GM19395 (cell line): Measurements from ENCODE around the gene ZNF277.
"Not testable (repeated sequence)": the region's sequence is repeated elsewhere in the genome, so short reads cannot be mapped to it uniquely, and the experiment has no call there.

Source experiments
- ATAC-seq: cut with Tn5 transposase; IDR thresholded peaks from one replicate; pipeline ENCODE4 v1.9.1; 2021; ENCODE audit warnings: mild to moderate bottlenecking, moderate library complexity; ENCODE audit not compliant: unreplicated experiment

Gene ZNF277

DNA sequence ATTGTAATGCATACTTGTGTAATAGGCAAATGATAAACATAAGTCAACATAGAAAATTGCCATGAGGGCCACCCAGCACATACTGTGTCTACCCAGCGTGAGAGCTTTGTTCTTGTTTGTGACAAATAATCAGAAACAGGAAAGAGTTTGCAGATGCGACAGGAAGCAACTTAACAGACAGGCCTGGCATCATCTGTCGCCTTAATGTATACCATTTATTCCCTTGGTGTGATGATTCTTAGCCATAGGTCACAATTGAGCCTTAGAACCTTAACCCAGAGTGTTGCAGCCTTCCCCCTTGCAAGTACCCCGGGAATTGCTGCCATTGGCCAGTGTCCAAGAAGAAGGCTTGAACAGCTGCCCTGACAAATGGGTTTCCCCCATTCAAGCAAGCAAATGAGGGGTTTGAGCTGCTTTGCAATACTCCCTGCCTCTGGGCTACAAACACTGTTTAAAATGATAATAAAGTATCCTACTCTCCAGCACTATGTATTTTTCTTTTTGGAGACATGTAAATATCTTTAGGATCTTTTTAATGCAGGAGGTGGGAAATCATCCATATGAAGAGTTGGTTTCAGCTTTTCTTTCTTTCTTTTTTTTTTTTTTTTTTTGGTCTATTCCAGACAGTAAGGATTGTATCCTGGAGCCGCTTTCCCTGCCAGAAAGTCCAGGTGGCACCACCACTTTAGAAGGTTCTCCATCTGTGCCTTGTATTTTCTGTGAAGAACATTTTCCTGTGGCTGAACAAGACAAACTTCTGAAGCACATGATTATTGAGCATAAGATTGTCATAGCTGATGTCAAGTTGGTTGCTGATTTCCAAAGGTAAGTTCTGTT is 80.0 kb downstream of the ZNF277 start:
- ATAC-seq = peak; percentile 81

DNA sequence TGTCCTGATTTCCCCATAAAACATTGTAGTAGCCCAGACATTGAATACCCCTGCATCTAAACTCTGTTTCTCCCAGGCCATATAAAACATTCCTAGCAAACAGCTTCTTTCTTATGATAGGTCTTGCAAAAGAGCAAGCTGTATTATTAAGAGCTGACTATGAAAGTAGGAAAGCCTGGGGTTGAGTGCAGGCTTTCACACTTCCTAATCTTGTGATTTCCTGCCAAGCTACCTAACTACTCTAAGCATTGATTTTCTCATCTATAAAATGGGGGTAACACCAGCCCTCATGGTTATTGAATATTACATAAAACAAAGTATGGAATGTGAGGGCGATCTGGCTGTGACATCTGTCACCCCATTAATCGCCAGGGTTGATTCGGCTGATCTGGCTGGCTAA is 81.8 kb downstream of the ZNF277 start:
- no peak for ATAC-seq

DNA sequence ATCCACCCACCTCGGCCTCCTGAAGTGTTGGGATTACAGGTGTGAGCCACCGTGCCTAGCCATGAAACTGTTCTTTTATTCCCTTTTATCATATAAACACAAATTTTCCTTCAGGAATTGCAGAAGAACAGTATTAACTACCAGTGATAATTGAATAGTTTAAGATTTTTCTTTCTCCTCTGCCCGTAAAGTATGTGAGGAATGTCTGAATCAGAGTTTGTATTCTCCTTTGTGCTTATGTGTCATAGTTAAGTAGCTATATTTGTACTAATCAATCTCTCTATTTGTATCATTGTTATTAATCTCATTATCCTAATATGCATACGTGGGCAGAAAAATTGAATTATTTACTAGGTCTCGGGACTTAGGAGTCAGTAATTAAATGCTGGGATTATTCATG is 83.6 kb downstream of the ZNF277 start:
- no peak for ATAC-seq

DNA sequence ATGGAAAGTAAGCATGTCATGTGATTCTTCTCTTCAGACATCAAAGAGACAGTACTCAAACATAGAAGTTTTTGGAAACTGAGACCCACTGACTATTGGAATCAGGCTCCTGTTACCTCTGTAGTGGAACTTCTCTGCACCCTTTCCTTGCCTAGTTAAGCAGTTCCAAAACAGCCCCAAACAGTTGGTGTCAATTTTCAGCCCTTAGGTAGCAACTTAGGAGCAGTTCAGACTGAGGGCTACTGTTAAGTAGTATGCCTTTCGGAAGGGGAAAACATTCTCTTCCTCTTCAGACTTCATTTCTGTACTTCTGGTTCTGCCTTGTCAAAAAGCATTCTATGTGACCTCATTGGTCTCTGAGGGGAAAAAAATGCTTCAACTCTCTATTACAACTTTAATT is 85.7 kb downstream of the ZNF277 start:
- no peak for ATAC-seq

DNA sequence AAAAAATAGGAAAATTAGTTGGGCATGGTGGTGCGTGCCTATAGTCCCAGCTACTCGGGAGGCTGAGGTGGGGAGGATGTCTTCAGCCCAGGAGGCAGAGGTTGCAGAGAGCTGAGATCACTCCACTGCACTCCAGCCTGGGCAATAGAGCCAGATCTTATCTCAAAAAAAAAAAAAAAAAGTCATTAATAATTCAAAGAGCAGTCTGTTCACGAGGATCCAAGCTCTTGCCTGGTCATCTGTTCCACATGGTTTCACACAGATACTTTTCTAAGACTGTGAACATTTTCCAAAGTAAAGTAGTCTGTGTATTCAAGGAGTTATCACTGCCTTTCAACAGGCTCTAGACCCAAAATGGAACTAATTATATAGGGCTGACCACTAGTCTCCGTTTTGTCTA is 86.9 kb downstream of the ZNF277 start:
- no peak for ATAC-seq

DNA sequence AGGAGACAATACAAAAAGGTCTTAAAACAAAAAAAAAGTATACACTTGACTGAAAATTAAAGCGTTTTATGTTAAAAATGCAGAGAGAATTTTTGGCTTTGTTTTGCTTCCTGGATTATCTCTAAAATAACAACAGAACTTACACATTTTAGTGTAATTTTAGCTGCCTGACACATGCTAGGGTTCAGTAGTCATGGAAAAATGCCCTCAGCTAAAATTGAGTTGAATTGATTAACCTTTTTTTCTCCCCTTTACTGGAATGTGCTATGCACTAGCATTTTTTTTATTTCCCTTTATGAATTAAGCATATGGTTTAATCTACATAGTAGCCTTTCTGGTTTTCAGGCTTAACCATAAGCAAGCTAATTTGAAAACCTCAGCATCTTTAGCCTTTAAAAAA is 89.9 kb downstream of the ZNF277 start:
- ATAC-seq = no peak

DNA sequence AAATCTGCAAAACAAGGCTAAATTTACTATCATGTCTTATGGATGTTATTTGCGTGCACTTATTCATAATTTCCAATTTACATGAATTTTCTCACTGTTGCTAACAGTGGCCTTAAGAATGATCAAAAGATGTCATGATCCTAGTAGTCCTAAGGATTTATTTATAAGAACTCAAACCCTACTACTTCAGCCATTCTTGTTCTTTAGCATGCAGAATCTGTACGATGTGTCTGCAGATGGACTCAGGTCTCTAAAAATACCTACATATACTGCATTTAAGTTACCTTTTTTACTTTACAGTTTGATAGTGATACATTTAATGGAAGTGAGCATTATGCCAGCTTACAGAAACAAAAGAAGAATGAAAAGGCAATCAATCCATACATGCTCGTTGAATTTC is 91.2 kb downstream of the ZNF277 start:
- ATAC-seq = no peak

DNA sequence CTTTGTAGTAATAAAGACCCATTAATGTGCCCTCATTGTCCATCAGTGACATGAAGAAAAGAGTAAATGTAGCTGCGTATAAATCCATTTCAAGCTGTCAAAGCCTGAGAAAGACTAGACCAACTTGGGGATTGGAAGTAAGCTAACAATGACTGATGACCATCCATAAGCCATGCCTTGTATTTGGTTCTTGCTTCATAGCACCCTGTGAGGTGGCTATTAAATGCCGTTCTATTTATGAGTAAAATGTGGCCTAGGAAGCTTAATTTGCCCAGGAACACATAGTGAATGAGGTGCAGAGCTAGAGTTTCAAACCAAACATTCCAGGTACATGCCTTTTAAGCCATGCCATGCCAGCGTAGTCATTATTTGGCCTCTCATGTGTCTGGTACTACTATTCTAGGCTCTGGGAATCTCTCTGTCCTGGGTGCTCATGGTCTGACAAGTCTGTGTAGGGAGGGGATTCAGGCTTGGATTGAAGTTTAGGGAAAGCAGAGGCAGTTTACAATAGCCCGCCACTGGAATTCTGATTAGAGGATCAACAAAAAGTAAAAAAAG is 92.1 kb downstream of the ZNF277 start:
- ATAC-seq = no peak

DNA sequence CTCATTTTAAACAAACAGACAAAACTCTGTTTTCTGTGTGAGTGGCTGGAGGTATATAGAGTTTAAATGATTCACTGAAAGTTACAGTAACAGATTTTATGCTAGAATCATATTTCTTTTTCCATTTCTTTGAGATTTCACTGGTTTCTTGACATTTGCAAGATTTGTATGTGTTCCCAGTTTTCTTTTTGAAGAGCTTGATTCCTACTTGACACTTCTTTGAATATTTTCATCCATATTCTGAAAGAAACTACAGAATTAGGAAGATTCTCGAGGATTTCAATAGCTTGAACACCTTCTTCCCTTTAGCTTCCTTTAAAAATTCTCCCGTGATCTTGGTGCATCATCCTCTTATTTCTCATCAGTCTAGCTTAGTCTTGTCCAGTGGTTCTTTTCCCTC is 93.6 kb downstream of the ZNF277 start:
- no peak for ATAC-seq

DNA sequence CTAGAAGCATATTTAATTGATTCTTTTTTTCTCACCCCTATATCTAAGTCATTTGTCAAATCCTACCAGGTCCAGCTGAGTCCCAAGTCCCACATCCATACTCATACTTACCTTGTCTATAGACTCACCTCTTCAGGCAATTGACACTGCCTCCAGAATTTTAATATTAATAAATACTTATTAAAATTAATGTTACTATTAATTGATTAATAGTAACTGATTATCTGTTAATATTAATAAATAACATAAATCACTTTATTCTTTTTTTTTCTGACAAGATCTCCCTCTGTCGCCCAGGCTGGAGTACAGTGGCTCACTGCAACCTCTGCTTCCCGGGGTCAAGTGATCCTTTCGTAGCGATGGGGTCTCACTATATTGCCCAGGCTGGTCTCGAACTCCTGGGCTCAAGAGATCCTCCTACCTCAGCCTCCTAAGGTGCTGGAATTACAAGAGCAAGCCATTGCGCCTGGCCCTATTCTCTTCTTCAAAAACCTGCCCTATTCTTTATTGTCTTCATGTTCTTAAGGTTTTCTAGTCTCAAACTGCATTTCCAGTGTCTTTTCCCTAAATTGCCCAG is 94.4 kb downstream of the ZNF277 start:
- ATAC-seq = no peak

DNA sequence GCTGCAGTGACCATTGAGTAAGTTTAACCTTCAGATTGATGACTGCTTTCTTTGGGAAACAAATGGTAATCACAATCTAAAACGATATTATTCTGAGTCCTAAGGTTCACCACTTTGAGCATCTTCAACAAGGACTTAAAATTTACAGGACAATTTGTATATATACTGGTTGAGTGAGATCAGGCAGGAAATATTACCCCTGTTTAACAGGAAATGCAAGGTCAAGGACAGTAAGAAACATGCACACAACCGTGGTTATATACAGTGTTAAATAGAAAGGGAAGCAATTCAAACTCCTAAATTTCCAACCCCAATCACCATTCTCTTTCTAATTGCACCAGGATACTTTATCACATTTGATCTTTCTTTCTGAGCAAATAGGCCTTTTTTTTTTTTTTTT is 96.1 kb downstream of the ZNF277 start:
- ATAC-seq = no peak

DNA sequence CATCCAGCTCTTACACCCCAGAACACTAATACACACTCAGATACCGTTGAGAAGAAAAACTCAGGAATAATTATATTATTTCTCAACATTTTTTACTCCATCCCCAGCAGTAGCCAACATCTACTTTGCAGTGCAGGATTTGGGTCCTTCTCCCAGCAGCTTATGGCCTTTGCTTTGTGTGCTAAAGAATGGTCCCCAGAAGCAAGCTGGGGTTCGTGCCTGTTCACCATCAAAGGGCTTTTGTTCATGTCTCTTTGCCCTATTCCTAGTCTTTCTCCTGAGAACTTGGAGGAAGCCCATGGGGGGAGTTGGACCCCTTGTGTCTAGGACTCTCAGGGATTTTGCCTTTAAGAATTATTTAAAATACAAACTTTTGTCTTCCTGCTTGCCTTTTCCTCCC is 100.4 kb downstream of the ZNF277 start:
- ATAC-seq = no peak

DNA sequence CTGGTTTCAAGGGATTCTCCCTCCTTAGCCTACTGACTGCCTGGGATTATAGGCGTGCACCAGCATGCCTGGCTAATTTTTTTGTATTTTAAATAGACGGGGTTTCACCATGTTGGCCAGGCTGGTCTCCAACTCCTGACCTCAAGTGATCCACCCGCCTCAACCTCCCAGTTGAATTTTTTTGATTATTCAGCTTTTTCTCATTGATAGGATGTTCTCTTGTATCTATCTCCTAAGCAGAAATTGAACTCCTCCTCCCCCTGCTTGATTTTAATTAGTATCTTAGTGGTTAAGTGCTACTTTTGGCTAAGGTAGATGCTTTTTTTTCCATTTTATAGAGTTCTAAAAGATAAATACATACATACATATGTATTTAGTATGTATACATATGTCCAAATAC is 101.0 kb downstream of the ZNF277 start:
- ATAC-seq = no peak

DNA sequence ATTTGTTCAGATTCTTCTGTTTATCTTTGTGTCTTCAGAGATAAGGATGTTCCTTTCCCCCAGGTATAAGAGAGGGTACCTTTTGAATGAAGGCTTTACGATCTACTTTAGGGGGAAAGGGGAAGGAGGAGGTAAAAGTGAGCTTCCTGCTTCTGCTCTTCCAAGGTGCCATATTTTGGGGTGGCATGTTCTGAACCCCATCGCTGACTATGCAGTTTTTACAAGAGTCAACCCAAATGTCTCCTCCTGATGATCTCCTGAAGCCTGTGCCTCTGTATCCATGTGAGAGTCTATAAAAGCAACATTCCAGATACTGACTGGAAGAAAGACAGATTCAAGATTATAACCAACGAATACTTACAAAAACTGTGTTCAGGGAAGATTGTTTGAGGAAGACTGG is 102.5 kb downstream of the ZNF277 start:
- no peak for ATAC-seq

DNA sequence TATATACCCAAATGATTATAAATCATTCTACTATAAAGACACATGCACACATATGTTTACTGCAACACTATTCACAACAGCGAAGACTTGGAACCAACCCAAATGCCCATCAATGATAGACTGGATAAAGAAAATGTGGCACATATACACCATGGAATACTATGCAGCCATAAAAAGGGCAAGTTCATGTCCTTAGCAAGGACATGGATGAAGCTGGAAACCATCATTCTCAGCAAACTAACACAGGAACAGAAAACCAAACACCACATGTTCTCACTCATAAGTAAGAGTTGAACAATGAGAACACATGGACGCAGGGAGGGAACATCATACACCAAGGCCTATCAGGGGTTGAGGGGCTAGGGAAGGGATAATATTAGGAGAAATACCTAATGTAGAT is 110.3 kb downstream of the ZNF277 start:
- not testable (repeated sequence) for ATAC-seq

DNA sequence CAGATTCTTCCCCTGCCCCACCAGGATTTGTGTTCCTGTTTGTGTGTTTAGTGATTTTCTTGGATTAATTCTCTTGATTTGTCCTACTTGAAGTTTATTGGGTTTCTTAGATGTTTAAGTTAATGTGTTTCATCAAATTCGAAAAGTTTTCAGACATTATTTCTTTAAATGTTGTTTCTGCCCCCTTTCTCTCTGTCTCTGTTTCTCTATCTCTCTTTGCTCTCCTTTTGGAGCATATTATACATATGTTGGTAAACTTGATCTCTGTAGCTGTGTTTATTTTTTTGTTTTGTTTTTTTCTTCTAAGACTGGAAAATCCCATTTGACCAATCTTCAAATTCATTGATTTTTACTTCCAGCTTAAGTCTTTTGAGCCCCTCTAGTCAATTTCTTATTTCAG is 115.6 kb downstream of the ZNF277 start:
- no peak for ATAC-seq

DNA sequence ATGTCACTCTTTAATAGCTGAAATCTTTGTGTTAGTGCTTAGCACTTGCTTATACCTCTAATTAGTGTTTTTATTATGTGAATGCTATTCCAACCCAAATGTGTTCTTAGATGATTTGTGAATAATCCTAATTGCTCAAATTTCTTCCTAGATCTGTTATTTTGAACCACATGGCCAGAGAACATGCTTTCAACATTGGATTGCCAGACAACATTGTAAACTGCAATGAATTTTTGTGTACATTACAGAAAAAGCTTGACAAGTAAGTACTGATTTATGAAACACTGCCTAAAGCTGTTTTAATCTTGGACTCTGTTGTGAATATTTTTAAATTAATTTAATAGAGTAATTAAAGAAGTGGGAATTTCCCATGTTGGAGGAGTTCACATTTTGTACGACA is 121.1 kb downstream of the ZNF277 start:
- no peak for ATAC-seq

DNA sequence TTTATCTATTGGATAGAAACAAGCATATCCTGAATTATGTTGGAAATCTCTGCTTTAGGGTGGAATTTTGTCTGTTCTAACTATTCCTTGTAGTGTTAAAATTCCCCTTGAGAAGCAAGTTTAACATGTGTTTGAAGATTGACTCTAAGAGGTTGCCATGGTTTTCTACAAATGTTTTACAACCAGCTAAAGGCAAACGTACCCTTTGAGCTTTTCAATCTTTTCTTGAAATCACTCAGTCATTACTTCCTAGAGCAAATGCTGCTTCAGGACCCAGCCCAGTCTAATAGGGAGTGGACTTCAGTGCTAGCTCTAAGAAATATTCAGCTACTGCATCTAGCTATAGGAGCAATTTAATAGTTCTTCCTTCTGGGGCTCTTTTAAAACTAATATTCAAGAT is 125.0 kb downstream of the ZNF277 start:
- no peak for ATAC-seq

DNA sequence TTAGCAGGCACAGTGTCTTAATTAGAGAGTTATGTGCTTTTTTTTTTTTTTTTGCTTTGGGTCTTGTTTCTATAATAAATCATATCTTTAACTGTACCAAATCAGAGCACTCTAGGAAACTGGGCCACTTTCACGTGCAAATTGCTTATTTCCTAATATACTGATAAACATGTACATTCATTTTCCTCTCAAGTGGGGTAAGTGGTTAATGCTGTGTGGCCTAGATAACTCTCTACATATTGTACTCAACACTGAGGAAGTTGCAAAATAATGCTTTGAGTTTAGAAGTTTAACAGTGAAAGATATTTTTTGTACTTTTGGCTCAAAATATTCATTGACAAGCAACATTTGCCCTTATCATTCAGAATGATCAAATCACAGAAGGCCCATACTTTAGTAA is 127.9 kb downstream of the ZNF277 start:
- no peak for ATAC-seq

DNA sequence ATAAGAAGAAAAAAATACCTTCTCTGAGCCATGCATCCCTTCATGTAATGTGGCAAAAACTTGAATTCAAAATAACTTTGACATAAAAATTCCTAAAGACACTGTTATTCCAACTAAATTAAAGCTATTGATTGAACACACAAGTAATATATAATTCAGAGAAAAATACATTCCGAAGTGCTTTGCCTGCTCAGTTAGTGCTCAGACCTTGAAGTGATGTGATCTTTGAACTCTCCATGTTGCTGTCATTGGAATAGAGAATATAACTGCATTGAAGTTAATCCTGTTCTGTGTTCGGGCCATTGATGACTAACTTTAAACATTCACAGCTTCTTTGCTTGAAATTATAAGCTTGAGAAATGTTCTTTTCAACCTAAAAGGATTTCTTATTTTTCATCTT is 129.8 kb downstream of the ZNF277 start:
- ATAC-seq = no peak

DNA sequence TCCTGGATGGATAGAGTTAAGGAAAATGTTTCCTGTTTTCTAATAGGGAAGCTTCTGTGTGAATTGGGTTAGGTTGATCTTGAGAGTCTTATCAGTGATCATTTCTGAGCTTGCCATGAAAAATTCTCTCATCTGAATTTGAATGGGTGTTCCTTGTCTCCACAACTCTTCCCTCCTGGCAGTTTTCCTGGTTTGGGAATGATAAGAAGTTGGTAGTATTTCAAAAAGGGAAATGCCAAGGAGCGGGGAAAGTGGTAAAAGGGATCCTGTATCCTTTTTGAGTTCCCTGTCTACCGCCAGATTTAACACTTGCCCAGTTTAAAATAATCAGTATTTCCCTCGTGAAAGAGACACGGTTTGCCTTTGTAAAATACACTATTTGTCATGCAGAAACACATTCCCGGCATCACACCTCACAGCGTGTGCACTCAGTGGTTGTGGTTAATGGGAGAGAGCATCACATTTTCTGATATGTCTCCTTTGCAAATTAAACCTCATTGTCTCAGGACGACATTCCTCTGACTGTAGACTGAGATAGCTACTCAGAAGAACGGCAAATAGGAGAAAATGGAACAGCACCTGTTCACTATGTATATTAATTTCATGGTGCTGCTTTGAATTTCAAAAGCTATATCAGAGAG is 130.6 kb downstream of the ZNF277 start:
- ATAC-seq = no peak

DNA sequence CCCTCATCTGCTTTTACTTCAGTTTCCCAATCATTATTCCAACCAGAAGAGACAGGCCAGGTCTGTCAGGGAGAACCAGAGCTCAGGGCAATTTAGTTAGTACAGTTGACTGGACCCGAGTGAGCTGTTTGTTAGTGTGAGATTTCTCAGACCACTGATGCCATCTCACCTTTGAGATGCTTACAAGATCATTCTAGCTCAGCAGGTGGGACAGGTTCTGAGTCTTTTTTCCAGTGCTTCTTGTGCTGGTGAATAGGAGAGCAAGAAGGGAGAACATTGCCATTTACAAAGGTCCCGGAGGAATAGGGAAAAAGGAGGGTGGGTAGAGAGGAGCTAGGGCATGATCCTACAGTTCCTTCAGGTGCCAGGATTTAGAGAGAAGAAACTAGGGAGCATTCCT is 131.4 kb downstream of the ZNF277 start:
- ATAC-seq = no peak
